Activated CD8-positive, alpha-beta memory T cell treated with anti-CD3 and anti-CD28 coated beads, Interleukin-2, amount 50 U/mL, for 24 hours (primary cell): ENCODE data around the gene CTNND2.

Experiments used
- DNase-seq: peaks from one replicate; pipeline ENCODE4 v3.0.0-alpha.2; 2020; ENCODE audit errors: extremely low read depth

CTNND2 gene

GRCh38 chr5:11385901-11386293 lies 518.3 kb downstream of the CTNND2 start:
- no peak for DNase-seq

GRCh38 chr5:11385251-11385900 lies 518.9 kb downstream of the CTNND2 start:
- no peak for DNase-seq

GRCh38 chr5:11384441-11385250 lies 519.6 kb downstream of the CTNND2 start:
- DNase-seq: no peak

GRCh38 chr5:11383506-11384095 lies 520.6 kb downstream of the CTNND2 start:
- no peak for DNase-seq

- DNase-seq: no peak
Measured at GRCh38 chr5:11378461-11378860, 525.8 kb downstream of the CTNND2 start.

GRCh38 chr5:11377896-11378295 lies 526.4 kb downstream of the CTNND2 start:
- no peak for DNase-seq

GRCh38 chr5:11372191-11372590 lies 532.1 kb downstream of the CTNND2 start:
- DNase-seq: no peak

DNA sequence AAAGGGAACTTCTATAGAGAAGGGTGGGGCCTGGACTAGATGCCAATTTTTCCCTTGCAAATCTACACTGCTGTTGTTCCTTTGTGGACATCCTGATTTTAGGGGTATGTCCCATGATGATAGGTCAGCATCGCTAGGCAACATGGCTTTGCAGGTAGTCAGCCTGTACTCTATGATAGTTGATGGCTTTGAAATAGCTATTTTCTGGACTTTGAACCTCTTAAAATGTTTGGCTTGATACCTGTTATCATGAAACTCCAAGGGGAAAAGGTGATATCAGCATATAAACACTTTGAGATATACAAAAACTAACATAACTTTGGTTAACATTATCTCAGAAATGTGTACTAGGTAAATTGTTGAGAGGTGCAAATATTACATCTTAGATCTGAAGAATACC lies 533.2 kb downstream of the CTNND2 start:
- no peak for DNase-seq

DNA sequence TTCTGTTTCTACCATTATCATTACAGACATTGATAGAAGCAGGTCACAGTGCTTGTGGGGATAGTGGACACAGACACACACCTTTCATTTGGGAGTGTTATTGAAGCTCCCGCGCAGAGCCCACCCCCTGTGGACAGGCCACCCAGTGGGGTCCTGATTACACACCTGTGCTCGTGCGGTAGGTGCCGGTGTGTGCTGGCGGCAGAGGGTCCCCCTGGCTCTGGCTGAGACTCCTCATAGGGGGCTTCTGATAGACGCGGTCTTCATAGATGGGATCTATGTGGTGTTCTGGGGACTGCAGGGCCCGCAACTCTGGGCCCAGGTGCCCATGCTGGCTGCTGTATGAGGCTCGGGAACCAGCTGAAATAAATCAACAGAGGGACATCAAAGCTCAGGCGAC lies 539.7 kb downstream of the CTNND2 start:
- no peak for DNase-seq

GRCh38 chr5:11363631-11364178 lies 540.5 kb downstream of the CTNND2 start:
- DNase-seq: no peak

DNA sequence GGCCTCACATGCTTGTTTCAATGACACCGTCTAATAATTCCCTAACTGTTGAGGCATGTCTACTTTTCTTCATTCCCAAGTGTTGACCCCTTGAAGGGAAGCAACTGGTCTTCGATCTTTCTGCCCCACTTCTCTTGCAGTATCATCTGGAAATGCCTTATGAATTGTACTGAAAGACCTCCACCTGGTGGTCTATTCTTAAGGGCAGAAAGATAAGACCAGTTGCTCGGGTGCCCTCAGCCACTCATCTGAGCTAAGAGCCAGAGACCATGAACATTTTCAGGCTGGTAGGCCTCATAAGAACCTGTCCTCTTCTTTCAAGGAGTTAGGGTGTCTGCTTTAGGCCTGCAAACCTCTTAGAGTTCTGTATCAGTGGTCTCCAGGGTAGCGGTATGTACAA lies 542.5 kb downstream of the CTNND2 start:
- DNase-seq: no peak

DNA sequence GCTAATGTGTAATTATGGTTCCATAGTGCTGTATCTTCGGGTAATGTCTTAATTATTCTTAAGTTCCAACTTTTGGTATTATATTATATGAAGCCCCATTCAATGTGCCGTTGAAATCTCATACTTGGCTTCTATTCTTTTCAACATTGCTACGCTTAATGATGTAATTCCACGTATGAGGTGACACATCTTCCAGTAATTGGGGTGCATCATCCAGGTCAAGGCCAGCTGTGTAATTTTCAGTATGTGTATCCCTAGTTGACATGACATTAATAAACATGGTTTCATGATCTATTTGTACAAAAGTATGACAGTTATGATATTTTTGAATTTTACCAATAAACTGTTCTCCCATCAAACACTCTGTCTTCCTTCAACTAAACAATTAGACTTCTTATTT lies 546.3 kb downstream of the CTNND2 start:
- DNase-seq: no peak

DNA sequence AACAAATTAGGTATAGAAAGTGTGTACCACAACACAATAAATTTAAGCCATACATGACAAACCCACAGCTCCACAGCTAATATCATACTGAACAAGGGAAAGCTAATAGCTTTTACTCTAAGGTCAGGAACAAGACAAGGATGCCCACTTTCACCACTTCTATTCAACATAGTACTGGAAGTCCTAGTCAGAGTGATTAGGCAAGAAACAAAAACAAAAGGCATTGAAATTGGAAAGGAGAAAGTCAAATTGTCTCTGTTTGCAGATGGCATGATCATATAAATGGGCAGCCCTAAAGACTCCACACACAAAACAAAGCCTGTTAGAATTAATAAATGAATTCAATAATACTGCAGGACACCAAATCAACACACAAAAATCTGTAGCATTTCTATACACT lies 548.8 kb downstream of the CTNND2 start:
- no peak for DNase-seq

DNA sequence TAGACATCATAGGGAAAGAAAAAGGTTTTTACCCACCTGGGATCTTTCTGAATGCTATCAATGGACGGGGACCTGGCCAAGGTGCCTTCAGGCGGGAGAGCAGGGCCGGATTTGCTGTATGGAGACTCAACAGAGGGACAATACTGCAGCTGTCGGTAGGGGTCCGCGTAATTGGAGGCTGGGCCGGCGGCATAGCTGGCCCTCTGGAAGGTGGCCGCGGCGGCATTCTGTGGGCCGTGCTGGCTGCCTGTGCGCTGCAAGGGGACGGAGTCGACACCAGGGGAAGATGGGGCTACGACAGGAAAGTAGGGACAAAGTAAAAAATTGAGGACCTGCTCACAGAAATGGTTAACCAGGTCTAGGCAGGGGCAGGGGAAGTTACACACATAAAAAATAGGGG lies 557.9 kb downstream of the CTNND2 start:
- DNase-seq: no peak

GRCh38 chr5:11335881-11336760 lies 568.1 kb downstream of the CTNND2 start:
- no peak for DNase-seq

GRCh38 chr5:11334404-11334803 lies 569.8 kb downstream of the CTNND2 start:
- no peak for DNase-seq

GRCh38 chr5:11329679-11330078 lies 574.6 kb downstream of the CTNND2 start:
- no peak for DNase-seq

DNA sequence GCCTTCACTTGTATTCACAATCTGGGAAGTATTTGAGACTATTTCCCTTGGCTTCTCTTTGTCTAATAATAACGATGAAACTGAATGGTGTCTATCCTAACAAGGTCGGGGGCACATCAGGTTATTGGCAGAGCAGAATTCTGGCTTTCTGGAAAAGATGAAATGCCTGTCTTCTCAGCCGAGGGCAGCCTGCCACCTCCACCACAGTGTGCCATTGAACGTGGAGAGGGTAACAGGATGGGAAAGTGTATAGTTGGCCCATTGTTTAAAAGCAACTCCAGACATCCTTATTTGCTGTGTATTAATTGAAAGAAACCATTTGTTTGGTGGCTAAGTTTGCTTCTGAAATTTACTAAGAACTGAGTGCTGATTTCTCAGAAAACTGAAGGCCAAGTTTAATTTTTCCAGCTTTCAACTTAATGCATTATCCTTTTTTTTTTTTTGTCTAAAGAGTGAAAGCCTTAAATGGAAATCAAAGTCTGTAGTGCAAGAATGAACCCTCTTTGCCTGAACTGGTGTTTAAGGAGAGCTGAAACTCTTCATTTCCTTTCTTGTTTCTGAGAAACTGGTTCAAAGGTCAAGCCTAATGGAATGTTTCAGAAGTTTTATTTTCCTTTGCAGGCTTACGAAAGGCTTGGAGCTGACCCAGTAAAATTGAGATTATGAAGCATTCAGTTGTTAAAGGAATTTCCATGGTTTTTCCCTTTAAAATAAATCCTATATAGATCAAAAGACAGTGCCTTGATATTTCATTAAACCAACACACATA lies 579.5 kb downstream of the CTNND2 start:
- no peak for DNase-seq

GRCh38 chr5:11323761-11324160 lies 580.5 kb downstream of the CTNND2 start:
- DNase-seq: no peak

GRCh38 chr5:11322133-11322532 lies 582.1 kb downstream of the CTNND2 start:
- no peak for DNase-seq
